Gastroesophageal sphincter (tissue), 4 donors: ENCODE results near the gene KLF17. TPM values are rescaled to one million over a fixed set of nuclear protein-coding genes. Genes with fewer than 3 reads are reported as not detected.
A peak's percentile ranks its signal among the peaks of the same experiment; 100 is the strongest.

Source experiments
- ATAC-seq: fragments of 150-250 bp; one replicate; pipeline ENCODE4 v1.9.1; 2016; ENCODE audit warnings: mild to moderate bottlenecking, moderate library complexity
- H3K27ac ChIP-seq, 4 donors: fragments of 200-600 bp; sonication (generic) in 3 of 4; 1 replicate in 3 of 4; 2 replicates in 1 of 4; pipeline ENCODE4 v1.5.1; 2016 to 2019
- H3K27me3 ChIP-seq: fragments of 200-600 bp; sonication (generic); one replicate; pipeline ENCODE4 v1.5.1; 2019
- H3K36me3 ChIP-seq, 2 donors: fragments of 200-600 bp; sonication (generic); one replicate each; pipeline ENCODE4 v1.5.1; 2019; ENCODE audit warnings: control low read depth in 1 of 2
- H3K4me1 ChIP-seq, 3 donors: fragments of 200-600 bp; sonication (generic); 1 replicate in 2 of 3; 2 replicates in 1 of 3; pipeline ENCODE4 v1.5.1; 2016 to 2019; ENCODE audit warnings: control low read depth in 2 of 3
- H3K4me3 ChIP-seq, 2 donors: fragments of 200-600 bp; sonication (generic); one replicate each; pipeline ENCODE4 v1.5.1; 2019; ENCODE audit warnings: mild to moderate bottlenecking in 1 of 2, moderate library complexity in 1 of 2
- H3K9me3 ChIP-seq, 3 donors: fragments of 200-600 bp; sonication (generic); one replicate each; pipeline ENCODE4 v1.5.1; 2017 to 2019; ENCODE audit warnings: control low read depth in 2 of 3
- EP300 ChIP-seq: sonication (generic); formaldehyde crosslinking; IDR thresholded peaks from one replicate; pipeline ENCODE4 v1.6.1; 2017; ENCODE audit warnings: antibody characterized with exemption, mild to moderate bottlenecking
- POLR2A ChIP-seq, 2 donors: fragments of 450-650 bp; IDR thresholded peaks; one replicate each; pipeline ENCODE4 v1.6.1; 2017; ENCODE audit warnings: antibody characterized with exemption in 2 of 2, mild to moderate bottlenecking in 2 of 2, moderate library complexity in 1 of 2
- POLR2AphosphoS5 ChIP-seq: sonication (generic); formaldehyde crosslinking; IDR thresholded peaks from one replicate; pipeline ENCODE4 v1.6.1; 2017; ENCODE audit warnings: antibody characterized with exemption
- WGBS, 2 donors: methylation state at CpG; one replicate each; pipeline ENCODE4 v1.1.5; 2018; ENCODE audit warnings: low coverage in 1 of 2; 5-methylcytosine and 5-hydroxymethylcytosine counted together
- total RNA-seq, 4 donors: library from RNA; depleted of rRNA; stranded (reverse); fragments of >200 nt; gene quantifications; one replicate each; pipeline ENCODE4 v1.1.0, GENCODE V29; 2016
- TF ChIP-seq, protein P1 (sequence below), 4 experiments: fragments of 200-600 bp in 2 of 4; fragments of 450-650 bp in 2 of 4; sonication (generic) in 1 of 4; IDR thresholded peaks; one replicate each; pipeline ENCODE4 v1.5.1; 2017 to 2019; ENCODE audit warnings: antibody characterized with exemption in 4 of 4, mild to moderate bottlenecking in 2 of 4, moderate library complexity in 2 of 4

Gene KLF17, protein sequence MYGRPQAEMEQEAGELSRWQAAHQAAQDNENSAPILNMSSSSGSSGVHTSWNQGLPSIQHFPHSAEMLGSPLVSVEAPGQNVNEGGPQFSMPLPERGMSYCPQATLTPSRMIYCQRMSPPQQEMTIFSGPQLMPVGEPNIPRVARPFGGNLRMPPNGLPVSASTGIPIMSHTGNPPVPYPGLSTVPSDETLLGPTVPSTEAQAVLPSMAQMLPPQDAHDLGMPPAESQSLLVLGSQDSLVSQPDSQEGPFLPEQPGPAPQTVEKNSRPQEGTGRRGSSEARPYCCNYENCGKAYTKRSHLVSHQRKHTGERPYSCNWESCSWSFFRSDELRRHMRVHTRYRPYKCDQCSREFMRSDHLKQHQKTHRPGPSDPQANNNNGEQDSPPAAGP
- total RNA-seq = 1 to 10 TPM in 1 of 4 donors, under 1 TPM in 3; 0.13 to 1.3 (median 0.41) TPM

- Histone ChIP-seq H3K9me3 (no peaks in the 10 kb centered on the region), H3K36me3 (no peaks in the 10 kb centered on the region), H3K27me3 (no peaks in the 10 kb centered on the region), H3K27ac (no peak within 1 kb of the TSS), H3K4me3 (no peak within 1 kb of the TSS), H3K4me1 (no peaks in the 10 kb centered on the region)
- TF ChIP-seq POLR2A (IDR thresholded peaks at IDR 0.05) = no peak
- TF ChIP-seq EP300 = no peak
- 93 to 95% methylated on average over 3 to 8 of the region's 25 CpGs for WGBS, 2 donors
- no peak for ATAC-seq
These were observed at the start of gene KLF17 for GRCh38 chr1:44118682-44119081. KLF17 (plus strand) TSS chr1:44118821; CDS start chr1:44118908, 87 bp downstream.

GRCh38 chr1:44071461-44071860 is 47.2 kb upstream of the KLF17 start:
- H3K36me3 ChIP-seq = no peaks in the 10 kb centered on the region
- TF ChIP-seq, protein P1, sequence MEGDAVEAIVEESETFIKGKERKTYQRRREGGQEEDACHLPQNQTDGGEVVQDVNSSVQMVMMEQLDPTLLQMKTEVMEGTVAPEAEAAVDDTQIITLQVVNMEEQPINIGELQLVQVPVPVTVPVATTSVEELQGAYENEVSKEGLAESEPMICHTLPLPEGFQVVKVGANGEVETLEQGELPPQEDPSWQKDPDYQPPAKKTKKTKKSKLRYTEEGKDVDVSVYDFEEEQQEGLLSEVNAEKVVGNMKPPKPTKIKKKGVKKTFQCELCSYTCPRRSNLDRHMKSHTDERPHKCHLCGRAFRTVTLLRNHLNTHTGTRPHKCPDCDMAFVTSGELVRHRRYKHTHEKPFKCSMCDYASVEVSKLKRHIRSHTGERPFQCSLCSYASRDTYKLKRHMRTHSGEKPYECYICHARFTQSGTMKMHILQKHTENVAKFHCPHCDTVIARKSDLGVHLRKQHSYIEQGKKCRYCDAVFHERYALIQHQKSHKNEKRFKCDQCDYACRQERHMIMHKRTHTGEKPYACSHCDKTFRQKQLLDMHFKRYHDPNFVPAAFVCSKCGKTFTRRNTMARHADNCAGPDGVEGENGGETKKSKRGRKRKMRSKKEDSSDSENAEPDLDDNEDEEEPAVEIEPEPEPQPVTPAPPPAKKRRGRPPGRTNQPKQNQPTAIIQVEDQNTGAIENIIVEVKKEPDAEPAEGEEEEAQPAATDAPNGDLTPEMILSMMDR (IDR thresholded peaks at IDR 0.05) = no peak
- no peak for TF ChIP-seq POLR2A (IDR thresholded peaks at IDR 0.05)
- TF ChIP-seq EP300 = no peak
- TF ChIP-seq POLR2AphosphoS5 = no peak
- ATAC-seq = no peak
- peaks cover 0 to 42% (median 0%) of the 10 kb centered on the region in 3 donors for H3K4me1 ChIP-seq
- no peaks in the 10 kb centered on the region for H3K9me3 ChIP-seq
- no peak overlapping the region for H3K27ac ChIP-seq
- H3K27me3 ChIP-seq = no peaks in the 10 kb centered on the region
- WGBS, 2 donors = 40 to 61% methylated on average over 2 of the region's 3 CpGs
- H3K4me3 ChIP-seq = no peak overlapping the region

DNA sequence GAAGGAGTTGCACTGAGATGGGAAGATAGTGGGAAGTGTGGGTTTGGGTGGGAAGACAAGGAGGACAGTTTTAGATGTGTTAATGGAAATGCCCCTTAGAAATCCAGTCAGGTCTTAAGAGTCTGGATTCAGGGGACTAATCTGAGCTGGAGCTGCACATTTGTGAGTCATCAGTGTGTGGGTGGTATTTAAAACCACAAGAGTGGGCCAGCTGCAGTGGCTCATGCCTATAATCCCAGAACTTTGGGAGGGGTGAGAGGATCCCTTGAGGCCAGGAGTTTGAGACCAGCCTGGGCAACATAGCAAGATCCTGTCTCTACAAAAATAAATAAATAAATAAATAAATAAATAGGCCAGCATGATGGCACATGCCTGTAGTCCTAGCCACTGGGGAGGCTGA is 46.4 kb upstream of the KLF17 start:
- H3K4me1 ChIP-seq = peaks cover 0 to 42% (median 0%) of the 10 kb centered on the region in 3 donors
- no peak overlapping the region for H3K4me3 ChIP-seq
- TF ChIP-seq, protein P1 (IDR thresholded peaks at IDR 0.05) = no peak
- TF ChIP-seq POLR2AphosphoS5 (no peak), EP300 (no peak), POLR2A (IDR thresholded peaks at IDR 0.05) (no peak)
- no peaks in the 10 kb centered on the region for H3K9me3 ChIP-seq
- no peaks in the 10 kb centered on the region for H3K36me3 ChIP-seq
- H3K27me3 ChIP-seq = no peaks in the 10 kb centered on the region
- H3K27ac ChIP-seq = no peak overlapping the region
- ATAC-seq = no peak

DNA sequence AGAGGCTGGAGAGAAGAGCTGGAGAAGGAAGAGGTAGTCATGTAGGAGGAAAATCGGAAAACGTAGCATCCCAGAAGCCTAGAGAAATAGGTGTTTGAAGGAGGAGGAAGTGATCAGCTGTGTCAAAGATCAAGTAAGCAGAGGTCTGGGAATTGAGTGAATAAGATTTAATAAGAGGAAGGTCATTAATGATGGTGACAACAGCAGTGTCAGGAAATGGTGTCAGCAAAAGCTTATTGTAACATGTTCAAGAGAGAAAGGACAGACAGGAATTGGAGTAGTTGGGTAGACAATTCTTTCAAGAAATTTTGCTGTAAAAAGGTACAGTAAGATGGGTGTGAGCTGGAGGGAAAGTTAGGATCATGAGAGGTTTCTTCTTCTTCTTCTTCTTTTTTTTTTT is 45.8 kb upstream of the KLF17 start:
- no peak for ATAC-seq
- no peak overlapping the region for H3K4me3 ChIP-seq
- no peak for TF ChIP-seq EP300
- TF ChIP-seq, protein P1 (IDR thresholded peaks at IDR 0.05) = no peak
- TF ChIP-seq POLR2A (IDR thresholded peaks at IDR 0.05) = no peak
- TF ChIP-seq POLR2AphosphoS5 = peak; percentile 21
- no peaks in the 10 kb centered on the region for H3K27me3 ChIP-seq
- H3K36me3 ChIP-seq = no peaks in the 10 kb centered on the region
- no peaks in the 10 kb centered on the region for H3K9me3 ChIP-seq
- WGBS, 2 donors = 71% methylated on average over 2 of the region's 2 CpGs; no CpG with 5 or more reads in 1 of the 2 donors
- H3K27ac ChIP-seq = no peak overlapping the region
- peaks cover 0 to 37% (median 0%) of the 10 kb centered on the region in 3 donors for H3K4me1 ChIP-seq

DNA sequence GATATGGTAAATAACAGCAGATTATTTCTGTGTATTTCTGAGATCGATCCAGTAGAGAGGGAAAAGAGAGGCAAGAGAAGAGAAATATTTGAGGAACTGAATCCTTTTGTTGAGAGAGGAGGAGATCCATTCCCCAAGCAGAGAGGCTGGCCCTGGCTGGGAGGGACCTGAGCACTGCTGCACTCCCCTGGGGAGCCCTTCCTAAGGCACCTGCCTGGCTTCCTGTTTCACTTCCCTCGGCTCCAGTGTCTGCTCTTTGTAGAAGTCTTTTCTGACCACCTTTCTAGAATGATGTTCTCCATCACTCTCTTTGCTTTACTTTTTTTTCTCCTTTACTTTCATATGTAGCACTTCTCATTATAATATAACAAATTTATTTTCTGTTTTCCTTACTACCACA is 45.1 kb upstream of the KLF17 start:
- no peak overlapping the region for H3K4me3 ChIP-seq
- WGBS, 2 donors = 66 to 67% methylated on average over 1 to 2 of the region's 2 CpGs
- ATAC-seq = no peak

More for the DNA sequence above, 45.1 kb upstream of the KLF17 start:
- Histone ChIP-seq H3K36me3 (no peaks in the 10 kb centered on the region), H3K27me3 (no peaks in the 10 kb centered on the region), H3K4me1 (peaks cover 0 to 30% (median 0%) of the 10 kb centered on the region in 3 donors), H3K9me3 (no peaks in the 10 kb centered on the region), H3K27ac (peak overlapping the region in 3 of 4 donors; percentile 52 to 62 (median 57))
- TF ChIP-seq POLR2A (IDR thresholded peaks at IDR 0.05) (no peak), EP300 (no peak), POLR2AphosphoS5 (no peak)
- TF ChIP-seq, protein P1 (IDR thresholded peaks at IDR 0.05) = no peak
